H1 (cell line): ENCODE results near the gene APOC3. TPM values are rescaled to one million over a fixed set of nuclear protein-coding genes. Genes with fewer than 3 reads are reported as not detected.

Source experiments
- CTCF ChIA-PET: fragments of 300-600 bp; sonication (Branson Sonifier 250); formaldehyde crosslinking; loops from one replicate; lab custom pipeline; 2021; ENCODE audit not compliant: partially characterized antibody; lab: Charles Lee
- POLR2A ChIA-PET: fragments of 300-600 bp; sonication (Branson Sonifier 250); formaldehyde crosslinking; loops from one replicate; lab custom pipeline; 2021; ENCODE audit warnings: inconsistent platforms; ENCODE audit not compliant: partially characterized antibody; lab: Charles Lee
- DNase-seq, 2 experiments: peaks; one replicate each; pipeline versions ENCODE4 v3.0.0 to v3.0.0-alpha.2; 2010 to 2022; ENCODE audit warnings: low spot score in 2 of 2, low read depth in 1 of 2, mixed read lengths in 1 of 2
- FAIRE-seq: peaks from 2 replicates; lab custom pipeline; 2011; peaks lifted over from hg19 to GRCh38; lab: Jason Lieb, UNC
- H2AFZ ChIP-seq: 2 replicates; pipeline ENCODE4 v1.8.1; 2012; ENCODE audit warnings: low read length, inconsistent platforms
- H2AK5ac ChIP-seq: 2 replicates; pipeline ENCODE4 v1.6.1; 2013; ENCODE audit warnings: low read depth, low read length
- H2BK120ac ChIP-seq: replicated peaks from 2 replicates; pipeline ENCODE3; 2013; ENCODE audit warnings: low read depth, low read length, inconsistent platforms
- H2BK12ac ChIP-seq: 2 replicates; pipeline ENCODE4 v1.6.1; 2013; ENCODE audit warnings: low read depth, low read length
- H2BK15ac ChIP-seq: 2 replicates; pipeline ENCODE4 v1.6.1; 2013; ENCODE audit warnings: low read length
- H2BK20ac ChIP-seq: 2 replicates; pipeline ENCODE4 v1.6.1; 2013; ENCODE audit warnings: low read length
- H2BK5ac ChIP-seq: 2 replicates; pipeline ENCODE4 v1.6.1; 2013; ENCODE audit warnings: low read depth, low read length
- H3K14ac ChIP-seq: 2 replicates; pipeline ENCODE4 v1.6.1; 2013; ENCODE audit warnings: inconsistent platforms; ENCODE audit not compliant: insufficient read length
- H3K18ac ChIP-seq: 2 replicates; pipeline ENCODE4 v1.6.1; 2013; ENCODE audit warnings: low read length; ENCODE audit errors: extremely low read depth
- H3K23ac ChIP-seq: 2 replicates; pipeline ENCODE4 v1.6.1; 2013; ENCODE audit warnings: inconsistent platforms; ENCODE audit not compliant: insufficient read length
- H3K23me2 ChIP-seq: 2 replicates; pipeline ENCODE4 v1.6.1; 2013; ENCODE audit warnings: low read depth, low read length
- H3K27ac ChIP-seq: 2 replicates; pipeline ENCODE4 v1.6.1; 2011; ENCODE audit warnings: low read depth, low read length, inconsistent platforms
- H3K27me3 ChIP-seq, 4 experiments: replicated peaks in 1 of 4; 1 replicate in 1 of 4; 2 replicates in 3 of 4; pipeline versions ENCODE4 v1.6.1 to v1.8.1; 2011 to 2013; ENCODE audit warnings: low read length in 3 of 4, mild to moderate bottlenecking in 3 of 4, inconsistent platforms in 2 of 4, mixed read lengths in 2 of 4, moderate library complexity in 1 of 4; ENCODE audit not compliant: control insufficient read depth in 3 of 4, insufficient read depth in 3 of 4; ENCODE audit errors: extremely low read depth in 1 of 4
- H3K36me3 ChIP-seq, 4 experiments: 2 replicates each; pipeline versions ENCODE4 v1.6.1 to v1.8.1; 2011 to 2013; ENCODE audit warnings: mild to moderate bottlenecking in 4 of 4, low read length in 3 of 4, moderate library complexity in 2 of 4, control low read depth in 1 of 4, inconsistent platforms in 1 of 4; ENCODE audit not compliant: insufficient read depth in 4 of 4, control insufficient read depth in 2 of 4
- H3K4ac ChIP-seq: replicated peaks from 2 replicates; pipeline ENCODE3; 2013; ENCODE audit warnings: low read length, low read depth, mixed read lengths, inconsistent platforms; ENCODE audit not compliant: insufficient read length
- H3K4me1 ChIP-seq, 4 experiments: replicated peaks in 1 of 4; 1 replicate in 1 of 4; 2 replicates in 3 of 4; pipeline versions ENCODE4 v1.6.1 to v1.8.1; 2011 to 2013; ENCODE audit warnings: low read length in 3 of 4, inconsistent platforms in 2 of 4, mixed read lengths in 1 of 4; ENCODE audit not compliant: insufficient read depth in 4 of 4, control insufficient read depth in 3 of 4
- H3K4me2 ChIP-seq, 2 experiments: 2 replicates each; pipeline versions ENCODE4 v1.6.1 to v1.8.1; 2011 to 2013; ENCODE audit warnings: low read depth in 2 of 2, low read length in 2 of 2, control low read depth in 1 of 2, inconsistent platforms in 1 of 2, mild to moderate bottlenecking in 1 of 2; ENCODE audit not compliant: insufficient read depth in 1 of 2
- H3K4me3 ChIP-seq, 4 experiments: fragments of 200-600, 300-600 bp in 1 of 4; sonication (generic), shearing (Covaris generic), sonication (Bioruptor Twin) in 1 of 4; 2 replicates each; pipeline versions ENCODE4 v1.5.1 to v1.8.1; 2011 to 2016; ENCODE audit warnings: low read length in 4 of 4, low read depth in 3 of 4, control low read depth in 2 of 4, inconsistent platforms in 2 of 4, mild to moderate bottlenecking in 2 of 4, mixed read lengths in 1 of 4, moderate library complexity in 1 of 4; ENCODE audit not compliant: insufficient read depth in 2 of 4; ENCODE audit errors: extremely low read depth in 1 of 4
- H3K56ac ChIP-seq: replicated peaks from 2 replicates; pipeline ENCODE3; 2013; ENCODE audit warnings: low read depth, mild to moderate bottlenecking, mixed read lengths, low read length, inconsistent platforms; ENCODE audit not compliant: insufficient read length
- H3K79me1 ChIP-seq: 2 replicates; pipeline ENCODE4 v1.6.1; 2013; ENCODE audit warnings: low read depth, low read length, control low read depth
- H3K79me2 ChIP-seq, 2 experiments: 2 replicates each; pipeline versions ENCODE4 v1.6.1 to v1.8.1; 2012 to 2013; ENCODE audit warnings: low read length in 2 of 2, mild to moderate bottlenecking in 2 of 2, inconsistent platforms in 1 of 2; ENCODE audit not compliant: insufficient read depth in 2 of 2, control insufficient read depth in 1 of 2
- H3K9ac ChIP-seq, 4 experiments: replicated peaks in 1 of 4; 1 replicate in 1 of 4; 2 replicates in 3 of 4; pipeline versions ENCODE4 v1.6.1 to v1.8.1; 2011 to 2013; ENCODE audit warnings: low read depth in 3 of 4, low read length in 3 of 4, control low read depth in 2 of 4, mild to moderate bottlenecking in 2 of 4, moderate library complexity in 2 of 4, inconsistent platforms in 1 of 4; ENCODE audit errors: extremely low read depth in 1 of 4
- H3K9me3 ChIP-seq, 2 experiments: 2 replicates each; pipeline versions ENCODE4 v1.6.1 to v1.8.1; 2012 to 2013; ENCODE audit warnings: mild to moderate bottlenecking in 2 of 2, moderate library complexity in 2 of 2, control low read depth in 1 of 2, inconsistent platforms in 1 of 2, low read depth in 1 of 2, low read length in 1 of 2, mixed read lengths in 1 of 2; ENCODE audit not compliant: insufficient read depth in 2 of 2
- H4K20me1 ChIP-seq, 2 experiments: replicated peaks in 1 of 2; 2 replicates each; pipeline versions ENCODE3 to v1.8.1; 2011 to 2013; ENCODE audit warnings: inconsistent platforms in 2 of 2, low read length in 2 of 2, mild to moderate bottlenecking in 1 of 2; ENCODE audit not compliant: insufficient read depth in 2 of 2, control insufficient read depth in 1 of 2
- H4K5ac ChIP-seq: 2 replicates; pipeline ENCODE4 v1.6.1; 2013; ENCODE audit warnings: low read length, low read depth, mixed read lengths, inconsistent platforms; ENCODE audit not compliant: insufficient read length
- H4K8ac ChIP-seq: 2 replicates; pipeline ENCODE4 v1.8.0; 2013; ENCODE audit warnings: mild to moderate bottlenecking, moderate library complexity, low read length, inconsistent platforms; ENCODE audit not compliant: insufficient read depth; ENCODE audit errors: extremely low read depth
- H4K91ac ChIP-seq: replicated peaks from 2 replicates; pipeline ENCODE3; 2013; ENCODE audit warnings: low read length, mixed read lengths, inconsistent platforms; ENCODE audit not compliant: insufficient read length
- CBX8 ChIP-seq: fragments of 300-800, 300-1000 bp; sonication (generic); IDR thresholded peaks from 2 replicates; pipeline ENCODE4 v1.7.1; 2016; ENCODE audit warnings: low read depth, low read length, borderline replicate concordance
- CEBPB ChIP-seq: IDR thresholded peaks from 2 replicates; pipeline ENCODE4 v1.6.1; 2012; ENCODE audit warnings: low read depth, low read length
- E2F6 ChIP-seq: IDR thresholded peaks from 2 replicates; pipeline ENCODE4 v1.6.1; 2012; ENCODE audit warnings: inconsistent platforms
- RNF2 ChIP-seq: fragments of 200-900, 300-1000 bp; sonication (generic); IDR thresholded peaks from 2 replicates; pipeline ENCODE4 v1.7.1; 2016; ENCODE audit warnings: borderline replicate concordance, low read depth, mild to moderate bottlenecking, antibody characterized with exemption, low read length; ENCODE audit not compliant: poor library complexity, severe bottlenecking; ENCODE audit errors: missing control alignments
- SP2 ChIP-seq: IDR thresholded peaks from 2 replicates; pipeline ENCODE4 v1.6.1; 2012; ENCODE audit warnings: mild to moderate bottlenecking, low read length, inconsistent platforms
- WGBS, 2 experiments: shearing (Covaris generic) in 1 of 2; methylation state at CpG; one replicate each; pipeline versions ENCODE4 v1.1.6 to v1.1.7; 2013 to 2015; ENCODE audit warnings: low lambda C conversion rate in 2 of 2, mixed read lengths in 2 of 2, inconsistent platforms in 1 of 2, low coverage in 1 of 2, missing lambda C conversion rate in 1 of 2; ENCODE audit not compliant: insufficient replicate concordance in 2 of 2, insufficient coverage in 1 of 2, insufficient read length in 1 of 2; ENCODE audit errors: extremely low coverage in 1 of 2, missing lambda C conversion rate in 1 of 2; 5-methylcytosine and 5-hydroxymethylcytosine counted together
- polyA plus RNA-seq, 7 experiments: library from polyadenylated mRNA; depleted of rRNA in 3 of 7; stranded (reverse) in 5 of 7; unstranded in 2 of 7; fragments of >200 nt in 5 of 7; fragments of 200-250 nt in 2 of 7; gene quantifications; 1 replicate in 5 of 7; 2 replicates in 1 of 7; 4 replicates in 1 of 7; pipeline versions ENCODE4 v1.2.1 to v1.2.3, GENCODE V29; 2011 to 2013; ENCODE audit warnings: missing spikeins in 2 of 7, mixed read lengths in 2 of 7
- total RNA-seq: library from RNA; stranded (reverse); fragmentation: NEBNext Ultra II Directional; extraction: Animal tissue kit (Norgen Biotek cat#: 25700); gene quantifications from 2 replicates; pipeline ENCODE4 v1.2.1, GENCODE V29; 2021

Gene APOC3
- total and polyA plus RNA-seq, 2 of the 8 experiments (the other 6 are each of a cell fraction or from before 2014, with no cell fraction given) = not detected

GRCh38 chr11:116830184-116830912, 641 bp downstream of the APOC3 start:
- Histone ChIP-seq H3K9ac (no peak overlapping the region), H2AK5ac (no peak overlapping the region), H3K18ac (no peak overlapping the region), H2BK12ac (no peak overlapping the region), H3K4ac (no peak overlapping the region), H2BK20ac (no peak overlapping the region), H3K23me2 (no peaks in the 10 kb centered on the region; the same call in 1 of the 2 replicates)
- TF ChIP-seq CEBPB (no peak), SP2 (no peak), E2F6 (no peak), RNF2 (no peak), CBX8 (no peak)
- TF ChIP-seq, all 59 proteins: peak for 0
- 90% methylated on average over 16 of the region's 17 CpGs; no CpG with 5 or more reads in 1 of the 2 experiments for WGBS, 2 experiments
- H2AFZ ChIP-seq = no peak overlapping the region
- H3K23ac ChIP-seq = no peak overlapping the region
- no peaks in the 10 kb centered on the region; a peak in 1 of 4 replicates for H3K9me3 ChIP-seq
- H3K4me2 ChIP-seq = no peak overlapping the region
- H4K20me1 ChIP-seq = no peaks in the 10 kb centered on the region
- H3K14ac ChIP-seq = no peak overlapping the region
- H2BK5ac ChIP-seq = no peak overlapping the region
- no peaks in the 10 kb centered on the region for H3K79me1 ChIP-seq
- peaks cover 0 to 5% (median 2%) of the 10 kb centered on the region in 4 experiments; a peak in 3 of 7 replicates for H3K27me3 ChIP-seq
- H3K27ac ChIP-seq = no peak overlapping the region
- ChIA-PET CTCF (interaction anchor here (0.6 to 12.2 kb wide), 5 partner anchors 9 to 88 kb away, joined by 3 to 237 read pairs (median 3); partner anchors contain the start of genes APOA5 and ZPR1), POLR2A (interaction anchor here (0.7 to 1.0 kb wide), 2 partner anchors 40 to 57 kb away, joined by 3 read pairs; no protein-coding TSS in a partner anchor)
- FAIRE-seq (no peak), DNase-seq (no peak)
- no peaks in the 10 kb centered on the region for H3K79me2 ChIP-seq
- no peak overlapping the region for H2BK15ac ChIP-seq
- H2BK120ac ChIP-seq = no peak overlapping the region
- no peak overlapping the region for H4K91ac ChIP-seq
- no peak overlapping the region for H4K5ac ChIP-seq
- no peak overlapping the region for H3K4me3 ChIP-seq
- no peaks in the 10 kb centered on the region for H3K36me3 ChIP-seq
- peaks cover 0 to 8% (median 2%) of the 10 kb centered on the region in 4 experiments; a peak in 5 of 7 replicates for H3K4me1 ChIP-seq
- H4K8ac ChIP-seq = no peak overlapping the region
- H3K56ac ChIP-seq = no peak overlapping the region
